Measurements from ENCODE around the gene DDN.

Gene DDN

DNA sequence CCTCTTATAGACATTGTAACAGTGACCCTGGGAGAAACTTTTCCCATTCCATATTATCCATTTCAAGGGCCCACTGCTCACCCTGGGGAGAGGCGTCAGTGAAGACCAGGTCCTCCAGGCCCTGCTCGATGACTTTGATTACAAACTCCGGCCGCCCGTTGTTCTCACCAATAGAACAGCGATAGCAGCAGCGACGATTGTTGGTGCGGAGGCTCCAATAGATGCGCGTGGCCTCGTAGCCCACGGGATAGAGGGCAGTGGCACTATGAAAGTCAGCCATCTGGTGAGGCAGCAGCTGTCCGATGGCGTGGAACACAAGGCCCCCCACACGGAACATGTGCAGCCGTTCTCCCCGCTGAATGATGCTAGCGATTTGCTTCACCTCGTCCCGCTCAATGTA is 26.9 kb upstream of the DDN start:
- no peak for TF ChIP-seq GATA2 (IDR thresholded peaks at IDR 0.05; ENCODE audit: low read depth, low read length)
- no peak for TF ChIP-seq GATA3 (IDR thresholded peaks at IDR 0.05; ENCODE audit: low read depth, low read length)

DNA sequence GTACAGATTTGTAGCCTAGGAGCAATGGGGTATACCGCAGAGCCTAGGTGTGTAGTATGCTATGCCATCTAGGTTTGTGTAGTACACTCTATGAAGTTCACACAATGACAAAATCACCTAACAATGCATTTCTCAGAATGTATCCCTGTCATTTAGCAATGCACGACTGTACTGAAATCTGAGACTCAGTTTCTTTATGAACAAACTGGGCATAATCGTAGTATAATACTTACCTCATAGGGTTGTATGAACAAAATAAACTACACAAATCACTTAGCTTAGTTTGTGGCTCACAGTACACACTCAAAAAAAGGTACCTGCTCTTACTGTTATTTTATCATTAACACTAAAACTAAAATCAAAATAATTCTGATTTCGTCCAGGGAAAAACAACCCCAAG is 26.3 kb upstream of the DDN start:
- no peak for TF ChIP-seq GATA2 (IDR thresholded peaks at IDR 0.05; ENCODE audit: low read depth, low read length)
- TF ChIP-seq GATA3 (IDR thresholded peaks at IDR 0.05; ENCODE audit: low read depth, low read length) = no peak

DNA sequence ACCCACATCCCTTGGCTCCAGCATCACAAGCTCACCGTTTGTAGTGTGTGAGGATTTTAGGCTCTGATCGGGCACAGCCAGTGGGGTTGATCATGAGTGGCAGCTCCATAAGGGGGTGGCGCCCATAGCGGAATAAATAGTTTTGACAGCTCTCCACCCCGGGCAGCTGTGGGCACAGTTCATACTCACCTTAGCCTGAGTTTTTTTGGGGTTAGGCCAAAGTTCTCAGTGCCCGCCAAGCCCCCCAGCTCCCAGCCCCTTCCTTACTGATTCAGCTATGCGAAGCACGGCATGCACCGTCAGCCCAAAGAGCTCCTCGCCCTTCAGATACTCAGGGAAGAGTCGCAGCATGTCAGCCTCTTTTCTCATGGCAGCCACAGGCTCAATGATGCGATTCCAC is 25.4 kb upstream of the DDN start:
- TF ChIP-seq GATA2 (IDR thresholded peaks at IDR 0.05; ENCODE audit: low read depth, low read length) (no peak), GATA3 (IDR thresholded peaks at IDR 0.05; ENCODE audit: low read depth, low read length) (no peak)

DNA sequence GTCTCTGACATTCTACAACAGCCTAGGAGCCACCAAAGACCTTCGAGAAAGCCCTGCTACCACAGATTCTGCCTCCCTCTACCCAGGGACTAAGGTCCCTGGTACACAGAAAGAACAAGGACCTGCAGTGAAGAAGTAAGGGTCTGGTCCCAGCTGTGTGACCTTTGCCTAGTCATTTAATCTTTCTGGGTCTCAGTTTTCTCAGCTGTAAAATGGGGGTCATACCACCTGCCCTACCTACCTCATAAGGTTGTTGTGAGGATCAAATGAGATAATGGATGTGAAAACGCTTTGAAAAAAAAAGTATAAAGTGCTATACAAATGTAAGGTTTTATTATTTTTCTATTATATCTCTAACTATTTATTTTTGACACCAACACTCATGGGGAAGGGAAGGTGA is 24.6 kb upstream of the DDN start:
- TF ChIP-seq GATA3 (IDR thresholded peaks at IDR 0.05; ENCODE audit: low read depth, low read length) = no peak
- no peak for TF ChIP-seq GATA2 (IDR thresholded peaks at IDR 0.05; ENCODE audit: low read depth, low read length)

DNA sequence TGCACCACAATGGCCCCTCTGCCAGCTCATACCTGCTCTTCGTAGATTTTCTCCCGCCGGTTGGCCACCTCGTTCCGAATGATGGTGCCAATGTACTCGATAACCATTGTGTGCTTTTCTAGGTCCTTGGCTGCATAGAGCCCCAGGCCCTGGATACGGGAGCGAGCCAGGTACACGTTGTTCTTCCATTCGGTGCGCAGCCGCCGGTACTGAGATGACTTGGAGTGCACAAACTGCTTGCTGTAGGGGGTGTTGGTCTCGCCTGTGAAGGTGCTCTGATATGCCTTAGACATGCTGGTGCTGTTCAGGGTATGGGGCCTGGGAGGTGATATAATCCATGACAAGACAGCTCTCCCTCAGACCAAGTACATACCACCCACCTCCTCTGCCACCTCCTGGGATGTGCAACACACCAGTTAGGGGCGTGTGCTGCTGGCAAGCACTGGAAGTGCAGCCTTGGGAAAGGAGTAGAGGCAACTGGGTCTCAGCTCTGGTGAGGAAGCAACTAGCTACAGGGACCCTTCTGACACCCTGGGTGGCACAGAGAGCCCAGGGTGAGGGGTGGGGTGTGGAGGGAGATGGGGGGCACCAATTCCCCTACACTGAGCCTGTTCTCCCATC is 23.5 kb upstream of the DDN start:
- TF ChIP-seq GATA2 (IDR thresholded peaks at IDR 0.05; ENCODE audit: low read depth, low read length) (no peak), GATA3 (IDR thresholded peaks at IDR 0.05; ENCODE audit: low read depth, low read length) (no peak)

DNA sequence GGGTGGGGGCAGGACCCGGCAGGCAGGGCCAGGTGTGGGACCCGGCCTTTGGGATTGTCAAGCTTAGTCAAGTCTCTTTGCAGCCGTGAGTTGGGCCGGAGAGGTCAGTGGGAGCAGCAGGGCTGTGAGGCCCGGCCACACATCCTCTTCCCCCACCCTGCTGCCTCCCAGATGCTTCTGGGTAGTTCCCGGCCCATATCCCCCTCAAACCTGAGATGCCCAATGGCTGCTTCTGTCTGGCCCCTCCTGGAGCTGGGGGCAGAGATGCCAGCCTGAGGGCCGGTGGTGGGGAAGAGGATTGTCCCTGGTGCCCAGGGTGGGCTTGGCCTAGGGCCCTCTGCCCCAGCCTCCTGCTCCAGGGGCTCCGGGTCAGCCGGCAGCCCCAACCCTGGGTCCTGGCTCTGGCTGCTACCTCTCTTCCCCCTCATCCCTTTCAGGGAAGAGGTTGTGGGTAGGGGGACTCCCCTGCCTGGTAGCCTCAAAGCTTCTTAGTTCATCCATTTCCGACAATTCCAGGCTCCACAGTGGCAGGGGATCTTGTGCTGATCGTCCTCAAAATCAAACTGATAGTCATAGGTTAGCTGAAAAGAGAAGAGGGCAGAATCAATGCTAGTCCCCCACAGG is 22.2 kb upstream of the DDN start:
- no peak for TF ChIP-seq GATA2 (IDR thresholded peaks at IDR 0.05; ENCODE audit: low read depth, low read length)
- no peak for TF ChIP-seq GATA3 (IDR thresholded peaks at IDR 0.05; ENCODE audit: low read depth, low read length)

DNA sequence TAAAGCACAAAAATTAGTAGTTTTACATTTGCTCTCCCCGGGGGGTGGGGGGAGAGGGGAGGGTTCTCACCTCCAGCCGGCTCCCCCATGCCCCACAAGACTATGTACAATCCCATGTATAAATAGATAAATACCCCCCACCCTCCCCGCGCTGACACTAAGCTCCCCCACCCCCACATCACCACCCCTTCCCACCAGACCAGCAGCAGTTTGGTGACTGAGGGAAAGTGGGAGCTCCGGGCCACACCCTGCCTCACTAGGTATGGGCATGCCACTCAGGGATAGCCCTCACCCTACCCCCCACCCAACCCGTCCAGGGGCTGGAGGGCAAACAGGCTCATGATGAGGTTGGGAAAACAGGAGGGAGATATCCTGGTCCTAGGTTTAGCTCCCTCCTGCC is 21.3 kb upstream of the DDN start:
- TF ChIP-seq GATA3 (IDR thresholded peaks at IDR 0.05; ENCODE audit: low read depth, low read length) = no peak
- no peak for TF ChIP-seq GATA2 (IDR thresholded peaks at IDR 0.05; ENCODE audit: low read depth, low read length)

DNA sequence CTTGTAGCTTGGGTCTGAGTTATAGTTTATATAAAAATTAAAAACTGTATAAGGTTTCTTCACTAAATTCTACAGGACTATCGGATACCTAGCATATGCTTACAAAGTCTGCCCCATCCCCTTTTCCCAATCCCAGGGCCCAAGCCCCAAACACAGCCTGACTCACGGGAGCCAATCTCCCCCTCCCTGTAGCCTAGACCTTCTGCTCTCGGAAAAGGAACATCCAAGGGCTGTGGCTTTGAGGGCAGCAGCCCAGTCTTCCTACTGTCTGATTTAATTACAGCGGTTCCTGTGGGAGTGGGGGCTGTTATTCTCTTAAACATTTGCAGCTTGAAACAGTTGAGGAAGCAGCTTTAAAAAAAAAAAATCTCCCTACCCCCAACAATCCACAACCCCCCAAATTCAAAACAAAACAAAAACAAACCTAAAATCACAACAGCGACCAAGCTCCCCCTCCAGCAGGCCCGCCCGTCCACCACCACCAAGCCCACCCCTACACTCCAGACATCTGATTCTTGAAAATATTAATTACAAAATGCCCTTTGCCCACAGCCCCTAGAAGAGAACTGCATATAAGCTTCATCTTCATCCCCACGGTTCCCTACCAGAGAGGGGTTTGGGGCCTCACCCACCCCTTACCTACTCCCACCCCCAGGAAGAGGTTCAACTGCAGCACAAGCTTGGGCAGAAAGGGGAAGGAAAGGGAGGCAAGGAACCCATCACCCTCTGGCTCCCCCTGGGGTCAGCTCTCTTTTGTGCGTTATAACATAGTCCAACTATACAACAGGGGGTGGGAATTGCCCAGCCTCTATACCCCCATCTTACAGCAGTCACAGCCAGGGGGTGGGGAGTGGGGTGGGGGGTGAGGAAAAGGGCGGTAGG is 20.5 kb upstream of the DDN start:
- no peak for TF ChIP-seq GATA3 (IDR thresholded peaks at IDR 0.05; ENCODE audit: low read depth, low read length)
- TF ChIP-seq GATA2 (IDR thresholded peaks at IDR 0.05; ENCODE audit: low read depth, low read length) = no peak

DNA sequence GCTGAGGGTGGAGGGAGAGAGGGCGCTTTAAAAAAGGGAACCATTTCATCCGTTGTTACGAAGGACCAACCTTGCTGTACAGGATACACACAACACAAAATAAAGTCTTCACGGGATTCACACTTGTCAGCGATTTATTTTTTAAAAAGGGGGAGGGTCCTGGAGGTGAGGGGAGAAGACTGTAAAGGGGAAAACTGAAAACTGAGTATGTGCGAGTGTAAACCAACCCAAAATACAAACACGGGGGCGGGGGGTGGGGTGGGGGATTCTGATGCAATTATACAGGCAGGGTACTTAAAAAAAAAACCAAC is 19.9 kb upstream of the DDN start:
- no peak for TF ChIP-seq GATA2 (IDR thresholded peaks at IDR 0.05; ENCODE audit: low read depth, low read length)

DNA sequence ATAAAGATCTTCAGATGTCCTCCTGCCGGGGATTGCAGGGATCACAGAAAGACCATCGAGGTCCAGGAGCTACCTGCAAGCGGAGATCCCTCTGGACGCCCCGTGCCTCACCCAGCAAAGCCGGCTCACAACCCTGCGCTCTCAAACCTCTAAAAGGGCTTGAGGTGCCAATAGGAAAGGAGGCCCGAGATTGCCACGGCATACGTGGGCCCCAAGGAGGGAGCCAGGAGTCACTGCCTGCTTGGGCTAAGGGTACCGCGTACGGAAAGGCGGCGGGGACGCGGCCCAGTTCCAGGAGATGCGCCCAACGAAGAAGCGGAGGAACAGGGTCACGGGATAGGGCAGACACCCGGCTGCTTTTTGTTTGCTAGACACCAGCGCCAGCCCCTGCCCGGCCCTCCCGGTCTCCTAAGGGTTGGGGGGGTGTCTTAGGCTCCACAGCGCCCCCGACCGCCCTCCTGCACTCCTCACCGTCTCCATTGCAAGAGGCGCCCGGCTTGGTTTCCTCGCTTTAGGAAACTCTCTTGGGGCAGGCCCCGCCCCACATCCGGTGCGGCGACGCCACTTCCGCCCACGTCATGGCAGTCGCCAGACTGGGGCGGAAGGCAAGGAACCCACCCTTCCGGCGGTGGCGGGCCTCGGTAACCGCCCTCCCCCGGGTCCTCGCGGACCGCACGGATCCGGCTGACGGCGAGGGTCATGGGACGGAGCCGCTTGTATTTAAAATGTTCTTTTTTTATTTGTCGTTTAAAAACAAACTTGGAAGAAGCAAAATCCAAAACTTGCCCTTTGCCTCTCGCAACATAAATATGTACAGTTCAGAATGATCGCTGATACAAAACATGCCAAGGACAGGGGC is 19.3 kb upstream of the DDN start, which contains the start of gene PRKAG1:
PRKAG1 (minus strand) TSS at position 516 of the 859 bp plus-strand sequence; CDS start at position 480, 36 bp downstream.
- TF ChIP-seq GATA2 (IDR thresholded peaks at IDR 0.05; ENCODE audit: low read depth, low read length) (no peak), GATA3 (IDR thresholded peaks at IDR 0.05; ENCODE audit: low read depth, low read length) (no peak)

DNA sequence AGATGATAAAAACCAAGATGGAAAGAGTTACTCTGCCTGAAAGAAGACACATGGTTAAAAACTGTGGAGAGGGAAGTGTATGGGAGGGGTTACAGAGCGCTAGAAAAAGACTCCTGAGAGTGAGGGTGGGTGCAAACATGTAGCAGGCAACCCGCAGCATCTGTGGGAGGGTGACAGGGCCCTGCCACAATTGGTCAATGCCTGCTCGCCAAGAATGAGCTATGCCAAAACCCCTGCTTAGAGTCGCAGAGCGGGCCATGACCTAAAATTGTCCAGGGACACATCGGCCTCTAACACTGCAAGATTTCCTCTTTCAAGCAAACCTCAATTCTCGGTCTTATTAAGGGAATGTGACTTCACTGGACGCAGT is 18.7 kb upstream of the DDN start:
- no peak for TF ChIP-seq GATA3 (IDR thresholded peaks at IDR 0.05; ENCODE audit: low read depth, low read length)
- TF ChIP-seq GATA2 (IDR thresholded peaks at IDR 0.05; ENCODE audit: low read depth, low read length) = no peak

DNA sequence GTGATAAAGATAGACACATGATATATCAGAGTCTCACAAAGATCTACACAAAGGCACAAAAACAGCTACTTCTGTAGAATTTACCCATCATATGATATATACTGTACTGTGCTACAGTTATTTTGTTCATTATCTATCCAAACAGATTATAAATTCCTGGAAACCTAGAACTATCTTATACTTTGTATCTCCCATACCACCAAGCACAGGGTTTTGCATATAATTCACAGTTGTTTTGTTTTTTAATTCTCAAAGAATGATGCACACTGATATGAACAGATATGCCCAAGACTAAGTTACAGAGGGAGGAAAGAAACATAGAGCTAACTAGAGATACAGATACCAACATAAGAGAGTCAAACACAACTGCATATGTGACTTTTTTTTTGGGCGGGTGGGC is 16.0 kb upstream of the DDN start:
- TF ChIP-seq GATA3 (IDR thresholded peaks at IDR 0.05; ENCODE audit: low read depth, low read length) = no peak
- no peak for TF ChIP-seq GATA2 (IDR thresholded peaks at IDR 0.05; ENCODE audit: low read depth, low read length)

DNA sequence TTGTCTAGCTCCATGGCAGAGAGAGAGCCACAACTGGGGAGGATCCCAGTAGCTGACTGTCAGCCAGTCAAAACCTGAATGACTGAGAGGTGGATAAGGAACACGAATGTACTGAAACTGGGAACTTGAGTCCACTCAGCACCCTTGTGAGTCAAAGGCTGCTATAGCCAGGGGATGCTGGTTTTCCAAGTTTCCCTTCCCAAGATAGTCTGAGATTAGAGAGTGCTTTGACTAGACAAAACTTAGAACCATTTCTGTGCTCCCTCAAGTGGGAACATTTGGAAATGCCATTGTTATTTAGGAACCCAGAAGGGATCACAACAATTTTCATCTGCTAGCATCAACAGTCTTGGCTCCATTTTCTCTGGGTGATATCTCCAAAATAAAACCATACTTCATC is 15.4 kb upstream of the DDN start:
- no peak for TF ChIP-seq GATA3 (IDR thresholded peaks at IDR 0.05; ENCODE audit: low read depth, low read length)
- no peak for TF ChIP-seq GATA2 (IDR thresholded peaks at IDR 0.05; ENCODE audit: low read depth, low read length)

DNA sequence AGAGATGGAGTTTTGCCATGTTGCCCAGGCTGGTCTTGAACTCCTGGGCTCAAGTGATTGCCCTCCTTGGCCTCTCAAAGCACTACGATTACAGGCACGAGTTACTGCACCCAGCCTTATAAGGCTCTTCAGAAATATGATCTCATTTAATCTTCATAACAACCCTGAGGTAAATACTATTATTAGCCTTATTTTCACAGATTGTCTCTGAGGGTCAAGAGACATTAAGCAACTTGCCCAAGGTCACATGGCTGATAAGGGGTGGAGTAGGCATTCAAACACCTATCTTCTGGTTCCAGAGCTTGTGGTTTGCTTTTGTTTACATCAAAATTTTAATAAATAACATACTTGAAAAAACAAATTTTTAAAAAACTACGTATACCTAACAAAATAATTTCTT is 14.3 kb upstream of the DDN start:
- TF ChIP-seq GATA3 (IDR thresholded peaks at IDR 0.05; ENCODE audit: low read depth, low read length) (no peak), GATA2 (IDR thresholded peaks at IDR 0.05; ENCODE audit: low read depth, low read length) (no peak)

Data from SH-SY5Y (cell line).